ENCODE results near the gene EPYC.
"Not testable (repeated sequence)": the region's sequence is repeated elsewhere in the genome, so short reads cannot be mapped to it uniquely, and the experiment has no call there.

Gene EPYC

GRCh38 chr12:90990611-90991010 is 14.2 kb downstream of the EPYC start:
- DNase-seq = no peak

GRCh38 chr12:90989686-90990111 is 15.1 kb downstream of the EPYC start:
- DNase-seq = no peak

- no peak for DNase-seq
Observed at GRCh38 chr12:90987520-90987919, 17.3 kb downstream of the EPYC start.

- no peak for DNase-seq
Observed at GRCh38 chr12:90987101-90987500, 17.7 kb downstream of the EPYC start.

- DNase-seq = not testable (repeated sequence)
Observed at GRCh38 chr12:90985331-90985730, 19.4 kb downstream of the EPYC start.

GRCh38 chr12:90984114-90984513 is 20.7 kb downstream of the EPYC start:
- no peak for DNase-seq

GRCh38 chr12:90982170-90982569 is 22.6 kb downstream of the EPYC start:
- no peak for DNase-seq

GRCh38 chr12:90979951-90980350 is 24.8 kb downstream of the EPYC start:
- DNase-seq = no peak

- no peak for DNase-seq
Observed at GRCh38 chr12:90979019-90979418, 25.8 kb downstream of the EPYC start.

GRCh38 chr12:90978117-90978770 is 26.5 kb downstream of the EPYC start:
- DNase-seq = peak; percentile 58

GRCh38 chr12:90977224-90977623 is 27.5 kb downstream of the EPYC start:
- no peak for DNase-seq

- no peak for DNase-seq
Observed at GRCh38 chr12:90974286-90974685, 30.5 kb downstream of the EPYC start.

GRCh38 chr12:90972226-90972625 is 32.5 kb downstream of the EPYC start:
- no peak for DNase-seq

- no peak for DNase-seq
Observed at GRCh38 chr12:90970911-90971310, 33.9 kb downstream of the EPYC start.

- no peak for DNase-seq
Observed at GRCh38 chr12:90970471-90970870, 34.3 kb downstream of the EPYC start.

- no peak for DNase-seq
Observed at GRCh38 chr12:90969851-90970250, 34.9 kb downstream of the EPYC start.

GRCh38 chr12:90969346-90969745 is 35.4 kb downstream of the EPYC start:
- no peak for DNase-seq

- no peak for DNase-seq
Observed at GRCh38 chr12:90965204-90965603, 39.6 kb downstream of the EPYC start.

GRCh38 chr12:90964616-90965015 is 40.2 kb downstream of the EPYC start:
- no peak for DNase-seq

GRCh38 chr12:90963946-90964345 is 40.8 kb downstream of the EPYC start:
- no peak for DNase-seq

GRCh38 chr12:90961154-90961553 is 43.6 kb downstream of the EPYC start:
- DNase-seq = no peak

GRCh38 chr12:90959538-90960139 is 45.1 kb downstream of the EPYC start:
- peak; percentile 39 for DNase-seq

- no peak for DNase-seq
Observed at GRCh38 chr12:90959032-90959431, 45.7 kb downstream of the EPYC start.

- DNase-seq = no peak
Observed at GRCh38 chr12:90958347-90958746, 46.4 kb downstream of the EPYC start.

- no peak for DNase-seq
Observed at GRCh38 chr12:90954921-90955320, 49.9 kb downstream of the EPYC start, which contains the start of gene CCER1. CCER1 (minus strand) TSS chr12:90955176; CDS start chr12:90954742, 434 bp downstream.
